ENCODE results near the gene CIC.

Gene CIC

GRCh38 chr19:42278452-42279154 lies 9.6 kb downstream of the CIC start:
- no peak for DNase-seq

- no peak for DNase-seq
Observed at GRCh38 chr19:42279155-42279901, 10.3 kb downstream of the CIC start.

GRCh38 chr19:42279902-42280814 lies 11.1 kb downstream of the CIC start:
- DNase-seq: peak; percentile 95

- DNase-seq: peak; percentile 64
Observed at GRCh38 chr19:42280815-42281145, 11.7 kb downstream of the CIC start.

- DNase-seq: peak; percentile 58
Observed at GRCh38 chr19:42281146-42281826, 12.2 kb downstream of the CIC start.

- DNase-seq: no peak
Observed at GRCh38 chr19:42281827-42282762, 13.0 kb downstream of the CIC start.

DNA sequence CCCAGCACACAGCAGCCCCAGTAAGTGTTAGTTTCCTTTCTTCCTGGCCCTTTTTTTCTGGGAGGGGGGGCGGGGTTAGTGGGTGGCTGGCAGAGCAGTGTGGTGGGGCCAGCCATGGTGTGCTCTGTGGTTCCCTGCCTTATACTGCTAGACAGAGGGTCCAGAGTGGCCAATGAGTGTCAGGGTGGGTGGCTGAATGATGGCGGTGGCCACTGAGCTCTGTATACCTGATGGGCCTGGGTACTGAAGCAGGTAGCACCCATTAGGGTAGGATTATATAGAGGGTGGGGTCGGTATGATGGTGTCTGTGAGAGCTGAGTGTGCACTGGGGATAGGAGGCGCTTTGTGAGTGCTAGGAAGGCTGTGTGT lies 13.8 kb downstream of the CIC start:
- no peak for DNase-seq

- peak; percentile 94 for DNase-seq
Observed at GRCh38 chr19:42283188-42284065, 14.4 kb downstream of the CIC start.

- peak; percentile 65 for DNase-seq
Observed at GRCh38 chr19:42284066-42284501, 15.0 kb downstream of the CIC start.

- DNase-seq: no peak
Observed at GRCh38 chr19:42284591-42285341, 15.7 kb downstream of the CIC start.

DNA sequence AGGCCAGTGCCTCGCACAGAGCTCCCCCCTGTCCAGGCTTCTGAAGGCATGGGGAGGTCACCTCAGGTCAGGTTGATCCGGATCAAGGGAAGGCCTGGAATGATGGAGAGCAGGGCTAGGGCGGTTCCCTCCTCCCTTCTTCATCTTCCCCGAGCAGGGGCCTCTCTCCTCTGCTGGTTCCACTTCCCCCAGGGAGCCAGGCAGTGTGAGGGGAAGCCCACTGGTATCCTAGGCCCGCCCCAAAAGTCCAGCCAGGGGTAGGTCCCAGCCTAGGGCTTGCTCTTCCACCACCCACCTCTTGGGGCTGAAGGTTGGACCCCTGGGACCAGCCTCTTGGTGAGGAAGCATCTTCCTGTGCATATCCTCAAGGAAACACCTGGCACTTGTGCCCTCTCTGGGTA lies 16.5 kb downstream of the CIC start:
- no peak for DNase-seq

DNA sequence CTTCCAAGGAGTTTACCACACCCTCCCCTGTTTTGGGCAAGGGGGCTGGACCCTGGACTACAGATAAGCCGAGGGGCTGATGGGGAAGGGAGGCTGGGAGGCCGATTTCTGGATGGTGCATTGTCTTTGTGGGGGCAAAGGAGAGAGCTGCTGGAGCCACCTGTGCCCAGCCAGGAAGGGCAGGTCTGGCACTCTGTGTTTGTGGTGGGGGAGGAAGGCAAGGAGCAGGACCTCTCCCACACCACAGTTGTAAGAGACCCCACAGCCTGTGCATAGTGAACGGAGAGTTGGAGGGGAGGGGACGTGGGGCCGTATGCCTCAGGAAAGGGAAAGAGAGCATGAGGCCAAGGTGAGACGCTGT lies 16.9 kb downstream of the CIC start:
- no peak for DNase-seq

DNA sequence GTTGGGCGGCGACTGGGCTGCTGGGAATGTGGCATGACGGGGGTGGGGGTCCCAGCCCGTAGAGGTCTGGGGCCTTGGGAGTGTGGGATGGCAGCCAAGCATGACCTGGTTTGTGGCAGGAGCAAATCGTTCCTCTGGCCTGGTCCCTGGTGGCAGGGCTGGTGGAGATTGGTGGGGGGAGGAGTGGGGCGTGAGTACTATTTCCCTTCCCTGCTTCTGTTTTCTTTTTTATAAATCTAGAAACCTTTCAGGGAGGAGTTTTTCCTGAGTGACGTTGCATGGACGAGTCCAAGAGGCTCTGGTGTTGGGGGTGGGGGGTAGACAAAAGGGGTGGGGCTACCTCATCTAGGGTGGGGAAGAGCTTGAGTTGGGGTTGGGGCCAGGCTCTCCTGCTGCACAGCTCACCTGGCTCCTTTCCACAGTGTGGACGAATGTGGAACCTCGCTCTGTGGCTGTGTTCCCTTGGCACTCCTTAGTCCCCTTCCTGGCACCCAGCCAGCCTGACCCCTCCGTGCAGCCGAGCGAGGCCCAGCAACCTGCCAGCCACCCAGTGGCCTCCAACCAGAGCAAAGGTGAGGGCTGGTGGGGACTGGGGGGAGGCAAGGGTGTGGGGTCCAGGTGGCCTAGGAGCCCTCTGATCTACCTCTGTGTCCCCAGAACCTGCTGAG lies 17.4 kb downstream of the CIC start:
- no peak for DNase-seq

DNA sequence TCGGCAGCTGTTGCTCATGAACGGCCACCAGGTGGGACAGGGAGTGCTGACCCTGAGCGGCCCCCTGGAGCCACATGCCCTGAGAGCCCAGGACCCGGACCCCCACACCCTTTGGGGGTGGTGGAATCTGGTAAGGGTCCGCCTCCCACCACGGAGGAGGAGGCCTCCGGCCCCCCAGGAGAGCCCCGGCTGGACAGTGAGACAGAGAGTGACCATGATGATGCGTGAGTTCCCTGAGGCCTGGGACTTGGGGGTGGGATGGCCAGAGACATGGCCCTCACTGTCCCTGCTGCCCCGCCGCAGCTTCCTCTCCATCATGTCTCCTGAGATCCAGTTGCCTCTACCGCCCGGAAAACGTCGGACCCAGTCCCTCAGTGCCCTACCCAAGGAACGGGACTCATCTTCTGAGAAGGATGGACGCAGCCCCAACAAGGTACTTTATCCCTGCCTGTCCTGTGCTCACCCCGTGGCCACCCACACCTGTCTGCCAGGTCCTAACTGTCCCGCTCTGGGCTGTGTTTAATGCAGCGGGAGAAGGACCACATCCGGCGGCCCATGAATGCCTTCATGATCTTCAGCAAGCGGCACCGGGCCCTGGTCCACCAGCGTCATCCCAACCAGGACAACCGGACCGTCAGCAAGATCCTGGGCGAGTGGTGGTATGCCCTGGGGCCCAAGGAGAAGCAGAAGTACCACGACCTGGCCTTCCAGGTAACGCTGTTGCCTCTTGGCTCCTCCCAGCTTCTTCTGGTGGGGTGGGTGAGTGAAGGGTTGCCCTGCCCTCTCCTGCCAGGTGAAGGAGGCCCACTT lies 18.2 kb downstream of the CIC start:
- no peak for DNase-seq

- DNase-seq: no peak
Observed at GRCh38 chr19:42287827-42288107, 18.7 kb downstream of the CIC start.

- no peak for DNase-seq
Observed at GRCh38 chr19:42288387-42288786, 19.3 kb downstream of the CIC start.

DNA sequence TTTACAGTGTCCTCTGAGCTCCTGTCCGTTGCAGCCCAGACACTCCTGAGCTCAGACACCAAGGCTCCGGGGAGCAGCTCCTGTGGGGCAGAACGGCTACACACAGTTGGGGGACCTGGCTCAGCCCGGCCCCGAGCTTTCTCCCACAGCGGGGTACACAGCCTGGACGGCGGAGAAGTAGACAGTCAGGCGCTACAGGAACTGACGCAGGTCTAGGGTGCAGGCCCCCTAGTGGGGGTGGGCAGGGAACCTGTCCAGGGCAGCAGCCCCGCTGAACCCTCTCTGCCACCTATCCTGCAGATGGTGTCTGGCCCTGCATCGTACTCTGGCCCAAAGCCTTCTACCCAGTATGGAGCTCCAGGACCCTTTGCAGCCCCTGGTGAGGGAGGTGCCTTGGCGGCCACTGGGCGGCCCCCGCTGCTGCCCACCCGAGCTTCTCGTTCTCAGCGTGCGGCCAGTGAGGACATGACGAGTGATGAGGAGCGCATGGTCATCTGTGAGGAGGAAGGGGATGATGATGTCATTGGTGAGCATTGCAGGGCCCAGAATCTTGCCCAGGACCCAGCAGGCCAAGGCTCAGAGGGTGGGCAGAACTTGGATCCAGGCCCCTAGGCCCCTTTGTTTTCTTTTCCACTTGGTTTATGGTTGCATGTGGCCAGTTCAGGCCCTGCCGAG lies 20.0 kb downstream of the CIC start:
- DNase-seq: no peak

- no peak for DNase-seq
Observed at GRCh38 chr19:42289556-42290041, 20.5 kb downstream of the CIC start.

All from NCI-H1105 (cell line).